Lower leg skin (tissue), 3 donors: Measurements from ENCODE around the gene CACNA1D.

Experiments used
- CTCF ChIP-seq, 3 donors: fragments of 450-650 bp; IDR thresholded peaks; one replicate each; pipeline ENCODE4 v1.5.1; 2016; ENCODE audit warnings: antibody characterized with exemption in 3 of 3, mild to moderate bottlenecking in 3 of 3, moderate library complexity in 2 of 3
- POLR2A ChIP-seq, 2 donors: fragments of 450-650 bp; IDR thresholded peaks; one replicate each; pipeline ENCODE4 v1.6.1; 2016 to 2017; ENCODE audit warnings: antibody characterized with exemption in 2 of 2, mild to moderate bottlenecking in 1 of 2, moderate library complexity in 1 of 2

GRCh38 chr3:53533472-53533871 lies 39.1 kb downstream of the CACNA1D start:
- TF ChIP-seq CTCF (IDR thresholded peaks at IDR 0.05) (no peak), POLR2A (IDR thresholded peaks at IDR 0.05) (no peak)
